T follicular helper cell (primary cell): Measurements from ENCODE around the gene TPPP.
"Not testable (repeated sequence)": the region's sequence is repeated elsewhere in the genome, so short reads cannot be mapped to it uniquely, and the experiment has no call there.

Experiments used
- DNase-seq: peaks from one replicate; pipeline ENCODE4 v3.0.0-alpha.2; 2020; ENCODE audit warnings: low read depth

TPPP gene

GRCh38 chr5:645421-645820, 47.7 kb downstream of the TPPP start:
- DNase-seq = no peak

- DNase-seq = no peak
Observed at GRCh38 chr5:644971-645370, 48.2 kb downstream of the TPPP start.

GRCh38 chr5:644509-644908, 48.6 kb downstream of the TPPP start:
- no peak for DNase-seq

- DNase-seq = no peak
Observed at GRCh38 chr5:643811-644271, 49.3 kb downstream of the TPPP start.

- no peak for DNase-seq
Observed at GRCh38 chr5:643351-643801, 49.8 kb downstream of the TPPP start.

- DNase-seq = no peak
Observed at GRCh38 chr5:642481-642880, 50.7 kb downstream of the TPPP start.

- no peak for DNase-seq
Observed at GRCh38 chr5:641331-641765, 51.8 kb downstream of the TPPP start.

GRCh38 chr5:640461-641330, 52.5 kb downstream of the TPPP start:
- no peak for DNase-seq

GRCh38 chr5:639584-640213, 53.5 kb downstream of the TPPP start:
- DNase-seq = no peak

- DNase-seq = no peak
Observed at GRCh38 chr5:639253-639530, 54.0 kb downstream of the TPPP start.

GRCh38 chr5:638501-639252, 54.5 kb downstream of the TPPP start:
- DNase-seq = no peak

- no peak for DNase-seq
Observed at GRCh38 chr5:637581-638450, 55.3 kb downstream of the TPPP start.

- DNase-seq = no peak
Observed at GRCh38 chr5:636951-637350, 56.2 kb downstream of the TPPP start.

GRCh38 chr5:635306-636055, 57.7 kb downstream of the TPPP start:
- DNase-seq = no peak

- DNase-seq = no peak
Observed at GRCh38 chr5:634191-634590, 59.0 kb downstream of the TPPP start.

GRCh38 chr5:633501-633955, 59.6 kb downstream of the TPPP start:
- no peak for DNase-seq

- DNase-seq = not testable (repeated sequence)
Observed at GRCh38 chr5:628351-629205, 64.6 kb downstream of the TPPP start.

GRCh38 chr5:627840-628239, 65.3 kb downstream of the TPPP start:
- no peak for DNase-seq

- DNase-seq = no peak
Observed at GRCh38 chr5:626850-627249, 66.3 kb downstream of the TPPP start.

GRCh38 chr5:625516-625915, 67.6 kb downstream of the TPPP start:
- DNase-seq = no peak
